ENCODE results near the gene CRYZ.

CRYZ gene

GRCh38 chr1:74715236-74715502 lies 17.7 kb downstream of the CRYZ start:
- no peak overlapping the region for H3K27ac Mint-ChIP-seq
- DNase-seq (ENCODE audit: low spot score), result no peak
- H3K4me1 Mint-ChIP-seq (ENCODE audit: low read depth), result no peaks in the 10 kb centered on the region
- no peaks in the 10 kb centered on the region for H3K27me3 Mint-ChIP-seq (ENCODE audit: low read depth)
- no peaks in the 10 kb centered on the region for H3K9me3 Mint-ChIP-seq
- no peak overlapping the region for H3K4me3 Mint-ChIP-seq
- peaks cover 8% of the 10 kb centered on the region for H3K36me3 Mint-ChIP-seq (ENCODE audit: low read depth)

- no peaks in the 10 kb centered on the region for H3K27me3 Mint-ChIP-seq (ENCODE audit: low read depth)
These were observed 18.2 kb downstream of the CRYZ start for GRCh38 chr1:74714429-74715235.

DNA sequence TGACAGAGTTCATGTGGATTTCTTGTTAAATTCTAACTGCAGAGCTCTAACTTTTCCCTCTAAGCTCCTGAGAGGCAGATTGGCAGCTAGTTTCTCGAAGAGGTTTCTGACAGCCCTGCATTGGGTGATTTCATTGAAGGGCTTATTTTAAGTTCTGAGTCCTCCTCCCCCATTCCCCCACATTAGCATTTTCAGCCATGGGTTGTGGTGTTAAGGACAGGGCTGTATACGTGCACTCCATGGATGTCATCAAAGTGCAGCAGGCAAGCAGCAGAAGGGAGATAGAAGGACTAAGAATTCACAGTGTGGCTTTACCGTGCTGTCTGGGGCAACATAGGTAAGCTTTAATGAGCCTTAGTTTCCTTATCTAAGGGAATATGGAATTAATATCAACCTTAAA lies 19.0 kb downstream of the CRYZ start:
- Mint-ChIP-seq H3K4me1 (ENCODE audit: low read depth) (no peaks in the 10 kb centered on the region), H3K27ac (no peak overlapping the region), H3K27me3 (ENCODE audit: low read depth) (no peaks in the 10 kb centered on the region), H3K4me3 (no peak overlapping the region), H3K9me3 (no peaks in the 10 kb centered on the region), H3K36me3 (ENCODE audit: low read depth) (peaks cover 8% of the 10 kb centered on the region)
- no peak for DNase-seq (ENCODE audit: low spot score)

More at GRCh38 chr1:74714429-74715235, 18.2 kb downstream of the CRYZ start:
- Mint-ChIP-seq H3K27ac (no peak overlapping the region), H3K4me3 (no peak overlapping the region), H3K4me1 (ENCODE audit: low read depth) (no peaks in the 10 kb centered on the region), H3K36me3 (ENCODE audit: low read depth) (peaks cover 7% of the 10 kb centered on the region), H3K9me3 (no peaks in the 10 kb centered on the region)
- no peak for DNase-seq (ENCODE audit: low spot score)

DNA sequence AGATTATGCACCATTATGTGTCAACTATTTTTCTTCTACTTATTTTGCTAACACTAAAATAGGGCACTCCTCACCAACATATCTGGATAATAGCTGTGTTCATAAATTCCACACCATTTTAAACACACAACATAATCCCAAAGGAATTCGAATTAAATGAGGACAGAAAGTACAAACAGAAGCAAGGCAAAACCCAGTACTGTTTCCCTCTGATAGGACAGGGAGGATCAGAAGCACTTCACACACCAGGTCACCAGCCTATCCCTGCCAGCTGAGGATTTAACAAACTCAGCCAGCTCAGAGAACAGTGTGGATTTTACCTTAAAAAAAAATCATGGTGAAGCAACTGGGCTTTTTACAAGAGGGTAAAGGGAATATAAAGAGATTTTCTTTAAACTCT lies 20.0 kb downstream of the CRYZ start:
- peaks cover 5% of the 10 kb centered on the region for H3K4me1 Mint-ChIP-seq (ENCODE audit: low read depth)

DNA sequence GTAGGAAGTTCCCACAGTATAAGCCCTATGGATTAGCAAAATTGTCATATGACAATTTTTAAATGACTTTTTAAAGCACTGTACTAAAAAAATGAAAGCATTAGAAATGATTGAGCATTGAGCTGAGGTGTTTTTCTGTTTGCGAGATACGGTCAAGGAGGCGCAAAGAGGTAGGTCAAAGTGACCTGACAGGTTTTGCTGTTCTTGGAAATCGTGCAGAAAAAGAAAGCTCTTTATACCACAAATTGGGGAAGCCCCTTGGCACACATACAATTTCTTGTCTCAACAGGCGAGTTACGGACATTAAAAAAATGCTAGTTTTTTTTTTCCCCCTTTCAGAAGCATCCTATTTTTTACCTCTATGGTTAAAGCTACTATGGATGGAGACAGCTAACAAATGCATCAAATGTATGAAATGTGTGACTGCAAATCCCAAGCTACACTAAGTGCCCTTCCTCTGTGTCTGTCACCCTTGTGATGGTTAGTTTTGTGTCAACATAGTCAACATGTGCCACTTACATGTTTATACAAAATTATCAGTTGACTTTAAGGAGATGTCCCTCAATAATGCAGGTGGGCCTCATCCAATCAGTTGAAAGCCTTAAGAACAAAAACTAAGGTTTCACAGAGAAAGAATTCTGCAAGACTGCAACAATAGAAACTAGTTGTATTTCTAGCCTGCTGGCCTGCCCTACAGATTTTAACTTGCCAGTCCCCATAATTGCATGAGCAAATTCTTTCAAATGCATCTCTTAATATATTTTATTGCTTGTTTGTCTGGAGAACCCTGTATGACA lies 29.3 kb downstream of the CRYZ start:
- Mint-ChIP-seq H3K27ac (no peak overlapping the region), H3K36me3 (ENCODE audit: low read depth) (peaks cover 14% of the 10 kb centered on the region), H3K9me3 (no peaks in the 10 kb centered on the region), H3K4me3 (no peak overlapping the region), H3K4me1 (ENCODE audit: low read depth) (peaks cover 4% of the 10 kb centered on the region), H3K27me3 (ENCODE audit: low read depth) (no peaks in the 10 kb centered on the region)
- DNase-seq (ENCODE audit: low spot score), result no peak

More for the DNA sequence above, 20.0 kb downstream of the CRYZ start:
- no peak overlapping the region for H3K4me3 Mint-ChIP-seq
- no peak overlapping the region for H3K27ac Mint-ChIP-seq
- peaks cover 13% of the 10 kb centered on the region for H3K36me3 Mint-ChIP-seq (ENCODE audit: low read depth)
- no peaks in the 10 kb centered on the region for H3K9me3 Mint-ChIP-seq
- DNase-seq (ENCODE audit: low spot score), result no peak
- H3K27me3 Mint-ChIP-seq (ENCODE audit: low read depth), result no peaks in the 10 kb centered on the region

DNA sequence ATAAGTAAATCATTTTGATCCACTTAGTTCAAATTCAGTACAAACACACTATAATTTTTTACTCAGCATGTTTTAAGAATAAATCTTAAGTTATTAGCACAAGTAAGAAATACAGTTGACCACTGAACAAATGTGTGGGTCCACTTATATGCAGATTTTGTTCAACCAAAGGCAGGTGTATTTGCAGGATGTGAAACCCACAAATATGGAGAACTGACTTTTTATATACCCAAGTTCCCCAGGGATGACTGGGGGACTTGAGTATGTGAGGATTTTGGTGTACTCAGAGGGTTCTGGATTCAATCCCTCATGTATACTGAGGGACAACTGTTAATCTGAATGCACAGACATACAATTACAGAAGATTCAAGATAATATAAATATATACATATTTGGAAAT lies 33.5 kb downstream of the CRYZ start:
- Mint-ChIP-seq H3K27me3 (ENCODE audit: low read depth) (no peaks in the 10 kb centered on the region), H3K4me1 (ENCODE audit: low read depth) (no peaks in the 10 kb centered on the region), H3K36me3 (ENCODE audit: low read depth) (peaks cover 9% of the 10 kb centered on the region)

GRCh38 chr1:74697832-74698231 lies 35.0 kb downstream of the CRYZ start:
- H3K27me3 Mint-ChIP-seq (ENCODE audit: low read depth), result no peaks in the 10 kb centered on the region
- no peak for DNase-seq (ENCODE audit: low spot score)
- no peak overlapping the region for H3K4me3 Mint-ChIP-seq
- no peaks in the 10 kb centered on the region for H3K9me3 Mint-ChIP-seq
- H3K27ac Mint-ChIP-seq, result no peak overlapping the region
- H3K4me1 Mint-ChIP-seq (ENCODE audit: low read depth), result no peaks in the 10 kb centered on the region
- H3K36me3 Mint-ChIP-seq (ENCODE audit: low read depth), result peaks cover 4% of the 10 kb centered on the region

More for the DNA sequence above, 33.5 kb downstream of the CRYZ start:
- H3K4me3 Mint-ChIP-seq, result no peak overlapping the region
- DNase-seq (ENCODE audit: low spot score), result no peak
- no peaks in the 10 kb centered on the region for H3K9me3 Mint-ChIP-seq
- H3K27ac Mint-ChIP-seq, result no peak overlapping the region

DNA sequence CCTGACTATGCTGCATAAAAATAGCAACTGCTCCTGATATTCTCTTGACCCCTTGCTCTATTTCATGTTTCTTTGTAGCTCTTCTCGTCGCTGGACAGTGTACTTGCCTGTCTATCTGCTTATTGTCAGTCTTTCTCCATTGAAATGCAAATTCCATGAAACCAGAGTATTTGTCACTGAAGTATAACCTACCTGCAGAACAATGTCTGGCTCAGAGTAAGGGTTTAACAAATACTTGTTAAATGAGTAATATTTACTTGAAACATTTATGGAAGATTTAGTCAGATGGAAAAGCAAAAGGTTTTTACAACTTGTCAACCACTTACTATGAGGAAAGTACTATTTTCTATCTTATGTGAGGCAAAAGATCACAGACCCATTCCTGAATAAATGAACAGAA lies 39.4 kb downstream of the CRYZ start:
- Mint-ChIP-seq H3K4me3 (no peak overlapping the region), H3K27ac (no peak overlapping the region)

DNA sequence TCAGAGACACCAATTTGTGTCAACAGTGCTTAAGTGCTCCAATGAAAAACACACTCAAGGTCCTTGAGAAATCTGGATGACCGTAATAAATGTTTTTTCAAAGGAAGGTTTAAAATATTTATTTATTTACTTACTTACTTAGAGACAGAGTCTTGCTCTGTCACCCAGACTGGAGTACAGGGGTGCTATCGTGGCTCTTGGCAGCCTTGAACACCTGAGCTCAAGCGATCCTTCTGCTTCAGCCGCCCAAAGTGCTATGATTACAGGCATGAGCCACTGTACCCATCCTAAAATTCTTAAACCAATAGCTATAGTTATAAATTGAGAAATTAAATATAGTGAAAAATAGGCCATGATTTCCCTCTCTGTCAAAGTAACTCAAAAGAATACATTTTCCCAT lies 41.9 kb downstream of the CRYZ start:
- no peaks in the 10 kb centered on the region for H3K36me3 Mint-ChIP-seq (ENCODE audit: low read depth)
- H3K27me3 Mint-ChIP-seq (ENCODE audit: low read depth), result peaks cover 2% of the 10 kb centered on the region
- no peak overlapping the region for H3K27ac Mint-ChIP-seq
- H3K4me3 Mint-ChIP-seq, result no peak overlapping the region
- H3K4me1 Mint-ChIP-seq (ENCODE audit: low read depth), result no peaks in the 10 kb centered on the region
- no peak for DNase-seq (ENCODE audit: low spot score)
- no peaks in the 10 kb centered on the region for H3K9me3 Mint-ChIP-seq

More for the DNA sequence above, 39.4 kb downstream of the CRYZ start:
- Mint-ChIP-seq H3K36me3 (ENCODE audit: low read depth) (no peaks in the 10 kb centered on the region), H3K27me3 (ENCODE audit: low read depth) (no peaks in the 10 kb centered on the region), H3K4me1 (ENCODE audit: low read depth) (no peaks in the 10 kb centered on the region), H3K9me3 (no peaks in the 10 kb centered on the region)
- no peak for DNase-seq (ENCODE audit: low spot score)

DNA sequence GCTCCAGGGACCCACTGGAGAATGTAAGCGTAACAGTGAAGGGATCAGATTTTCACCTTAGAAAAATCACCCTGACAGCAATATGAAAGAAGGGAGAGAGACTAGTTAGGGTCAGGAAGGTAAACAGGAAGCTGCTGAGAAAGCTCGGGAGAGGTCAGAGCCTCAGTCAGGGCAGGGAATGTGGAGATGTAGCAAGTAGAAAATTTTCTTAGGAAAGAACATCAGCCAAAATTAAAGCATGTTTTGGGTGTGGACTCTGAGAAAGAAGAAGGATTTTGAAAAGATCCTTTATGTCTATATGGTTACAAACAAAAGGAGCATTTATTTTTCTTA lies 42.5 kb downstream of the CRYZ start:
- Mint-ChIP-seq H3K27ac (no peak overlapping the region), H3K4me1 (ENCODE audit: low read depth) (no peaks in the 10 kb centered on the region), H3K9me3 (no peaks in the 10 kb centered on the region), H3K4me3 (no peak overlapping the region), H3K27me3 (ENCODE audit: low read depth) (peaks cover 2% of the 10 kb centered on the region), H3K36me3 (ENCODE audit: low read depth) (no peaks in the 10 kb centered on the region)
- no peak for DNase-seq (ENCODE audit: low spot score)

DNA sequence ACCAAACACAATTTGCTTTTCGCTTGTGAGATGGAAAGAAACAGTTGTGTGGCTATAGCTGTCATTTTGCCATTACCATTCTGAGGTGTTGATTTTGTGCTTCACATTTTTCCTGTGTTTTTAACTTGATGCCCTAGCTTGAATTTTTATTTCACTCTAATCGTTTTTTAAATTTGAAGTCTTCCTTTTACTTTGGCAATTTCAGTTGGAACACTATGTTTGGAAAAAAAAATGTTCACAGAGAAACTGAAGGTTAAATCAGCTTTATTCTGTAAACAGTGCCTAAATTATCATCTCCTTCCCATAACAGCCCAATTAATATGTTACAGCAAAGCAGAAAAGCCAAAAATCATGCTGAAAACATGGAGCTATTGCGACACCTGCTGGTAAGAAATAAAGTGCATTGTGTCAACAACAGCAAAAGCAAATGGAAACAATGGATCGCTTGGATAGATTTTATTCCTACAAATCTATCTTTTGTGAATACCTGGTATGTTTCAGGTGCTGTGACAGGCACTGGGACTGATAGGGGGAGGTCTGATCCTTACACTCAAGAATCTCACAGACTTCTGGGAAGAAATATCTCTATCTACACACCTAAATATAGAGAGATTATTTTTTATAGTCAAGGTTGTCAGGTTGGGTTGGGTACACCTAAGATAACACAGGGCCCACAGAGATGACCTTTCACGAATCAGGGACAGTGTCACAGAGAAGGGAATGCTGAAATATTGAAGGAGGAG lies 43.1 kb downstream of the CRYZ start:
- DNase-seq (ENCODE audit: low spot score), result peak; percentile 15
- H3K4me3 Mint-ChIP-seq, result no peak overlapping the region
- H3K27ac Mint-ChIP-seq, result no peak overlapping the region
- H3K36me3 Mint-ChIP-seq (ENCODE audit: low read depth), result no peaks in the 10 kb centered on the region
- peaks cover 2% of the 10 kb centered on the region for H3K27me3 Mint-ChIP-seq (ENCODE audit: low read depth)
- H3K4me1 Mint-ChIP-seq (ENCODE audit: low read depth), result no peaks in the 10 kb centered on the region
- no peaks in the 10 kb centered on the region for H3K9me3 Mint-ChIP-seq

GRCh38 chr1:74686928-74687327 lies 45.9 kb downstream of the CRYZ start:
- no peak overlapping the region for H3K27ac Mint-ChIP-seq
- peaks cover 8% of the 10 kb centered on the region for H3K27me3 Mint-ChIP-seq (ENCODE audit: low read depth)
- no peaks in the 10 kb centered on the region for H3K9me3 Mint-ChIP-seq
- no peak for DNase-seq (ENCODE audit: low spot score)
- no peaks in the 10 kb centered on the region for H3K36me3 Mint-ChIP-seq (ENCODE audit: low read depth)
- H3K4me3 Mint-ChIP-seq, result no peak overlapping the region
- H3K4me1 Mint-ChIP-seq (ENCODE audit: low read depth), result no peaks in the 10 kb centered on the region

DNA sequence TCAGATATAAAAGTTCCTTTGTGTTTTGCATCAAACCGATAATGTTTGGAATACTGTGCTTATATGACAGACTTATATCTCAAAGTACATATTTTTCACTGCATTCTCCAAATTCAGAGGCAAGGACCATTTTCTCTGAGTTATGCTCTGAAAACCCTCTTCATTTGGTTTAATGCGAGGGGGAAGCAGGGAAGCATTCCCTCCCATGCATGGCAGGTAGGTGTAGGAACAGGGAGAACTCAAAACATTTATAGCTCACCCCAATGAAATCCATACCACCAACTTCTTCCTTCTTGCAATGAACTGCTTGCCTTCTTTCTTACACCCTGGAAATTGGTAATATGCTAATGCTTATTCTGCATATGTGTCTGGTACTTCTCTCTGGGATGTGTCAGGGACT lies 48.5 kb downstream of the CRYZ start:
- no peaks in the 10 kb centered on the region for H3K36me3 Mint-ChIP-seq (ENCODE audit: low read depth)
- H3K4me3 Mint-ChIP-seq, result no peak overlapping the region
- peaks cover 4% of the 10 kb centered on the region for H3K4me1 Mint-ChIP-seq (ENCODE audit: low read depth)
- DNase-seq (ENCODE audit: low spot score), result no peak
- peaks cover 11% of the 10 kb centered on the region for H3K27me3 Mint-ChIP-seq (ENCODE audit: low read depth)
- H3K27ac Mint-ChIP-seq, result no peak overlapping the region
- no peaks in the 10 kb centered on the region for H3K9me3 Mint-ChIP-seq

GRCh38 chr1:74683656-74684055 lies 49.2 kb downstream of the CRYZ start:
- peaks cover 4% of the 10 kb centered on the region for H3K4me1 Mint-ChIP-seq (ENCODE audit: low read depth)
- peaks cover 14% of the 10 kb centered on the region for H3K27me3 Mint-ChIP-seq (ENCODE audit: low read depth)
- no peak overlapping the region for H3K4me3 Mint-ChIP-seq
- no peaks in the 10 kb centered on the region for H3K36me3 Mint-ChIP-seq (ENCODE audit: low read depth)
- H3K9me3 Mint-ChIP-seq, result no peaks in the 10 kb centered on the region
- no peak overlapping the region for H3K27ac Mint-ChIP-seq
- no peak for DNase-seq (ENCODE audit: low spot score)
